ENCODE results near the gene PCBP3.
"Not testable (repeated sequence)": the region's sequence is repeated elsewhere in the genome, so short reads cannot be mapped to it uniquely, and the experiment has no call there.

PCBP3 gene

GRCh38 chr21:45975667-45976409, 332.3 kb downstream of the PCBP3 start:
- not testable (repeated sequence) for DNase-seq

- no peak for DNase-seq
Measured at GRCh38 chr21:45976701-45977311, 333.3 kb downstream of the PCBP3 start.

GRCh38 chr21:45977396-45977795, 333.9 kb downstream of the PCBP3 start:
- DNase-seq: no peak

- no peak for DNase-seq
Measured at GRCh38 chr21:45979141-45979631, 335.7 kb downstream of the PCBP3 start.

- no peak for DNase-seq
Measured at GRCh38 chr21:45979651-45980050, 336.1 kb downstream of the PCBP3 start.

- no peak for DNase-seq
Measured at GRCh38 chr21:45980271-45980670, 336.7 kb downstream of the PCBP3 start.

GRCh38 chr21:45980697-45981096, 337.2 kb downstream of the PCBP3 start:
- no peak for DNase-seq

- DNase-seq: peak; percentile 61
Measured at GRCh38 chr21:45981151-45982091, 337.9 kb downstream of the PCBP3 start, which contains the start of gene COL6A1. Gene COL6A1, plus strand, starts transcription at chr21:45981770. Its CDS starts 81 bp downstream, at chr21:45981851.

GRCh38 chr21:45982092-45982757, 338.7 kb downstream of the PCBP3 start:
- no peak for DNase-seq

- no peak for DNase-seq
Measured at GRCh38 chr21:45982758-45983648, 339.5 kb downstream of the PCBP3 start.

- DNase-seq: no peak
Measured at GRCh38 chr21:45983649-45983965, 340.1 kb downstream of the PCBP3 start.

GRCh38 chr21:45983981-45984551, 340.5 kb downstream of the PCBP3 start:
- DNase-seq: no peak

GRCh38 chr21:45984584-45985095, 341.1 kb downstream of the PCBP3 start:
- no peak for DNase-seq

- DNase-seq: no peak
Measured at GRCh38 chr21:45985471-45986315, 342.2 kb downstream of the PCBP3 start.

- DNase-seq: no peak
Measured at GRCh38 chr21:45986316-45987051, 343.0 kb downstream of the PCBP3 start.

GRCh38 chr21:45987121-45987711, 343.7 kb downstream of the PCBP3 start:
- no peak for DNase-seq

- no peak for DNase-seq
Measured at GRCh38 chr21:45988366-45989347, 345.1 kb downstream of the PCBP3 start.
